ENCODE measurements around the gene EFCAB13.

EFCAB13 gene

GRCh38 chr17:47300718-47301117, 23.0 kb upstream of the EFCAB13 start:
- no peak overlapping the region for H3K27ac ChIP-seq
- H3K79me2 ChIP-seq (ENCODE audit: insufficient read depth, low read depth) = no peaks in the 10 kb centered on the region
- no peak overlapping the region for H3K4me3 ChIP-seq (IDR thresholded peaks at IDR 0.05; ENCODE audit: insufficient read depth, low read depth, low read length)
- no peak overlapping the region for H3K9ac ChIP-seq
- no peaks in the 10 kb centered on the region for H3K27me3 ChIP-seq (ENCODE audit: insufficient read depth, low read depth)
- no peaks in the 10 kb centered on the region for H3K36me3 ChIP-seq (ENCODE audit: insufficient read depth)
- peaks cover 9% of the 10 kb centered on the region for H3K4me1 ChIP-seq (ENCODE audit: low read depth, poor library complexity, severe bottlenecking)
- H3K4me2 ChIP-seq = no peak overlapping the region
- no peak overlapping the region for H2AFZ ChIP-seq (ENCODE audit: low read depth)
- TF ChIP-seq CTCF (conservative IDR thresholded peaks at IDR 0.05; ENCODE audit: low read depth, low read length) = no peak
- no peaks in the 10 kb centered on the region for H4K20me1 ChIP-seq (ENCODE audit: insufficient read depth)

GRCh38 chr17:47301161-47301560, 22.6 kb upstream of the EFCAB13 start:
- TF ChIP-seq CTCF (conservative IDR thresholded peaks at IDR 0.05; ENCODE audit: low read depth, low read length) = no peak
- no peaks in the 10 kb centered on the region for H3K79me2 ChIP-seq (ENCODE audit: insufficient read depth, low read depth)
- H3K4me1 ChIP-seq (ENCODE audit: low read depth, poor library complexity, severe bottlenecking) = peaks cover 13% of the 10 kb centered on the region
- no peaks in the 10 kb centered on the region for H3K27me3 ChIP-seq (ENCODE audit: insufficient read depth, low read depth)
- H3K4me3 ChIP-seq (IDR thresholded peaks at IDR 0.05; ENCODE audit: insufficient read depth, low read depth, low read length) = no peak overlapping the region
- no peak overlapping the region for H2AFZ ChIP-seq (ENCODE audit: low read depth)
- no peaks in the 10 kb centered on the region for H3K36me3 ChIP-seq (ENCODE audit: insufficient read depth)
- H4K20me1 ChIP-seq (ENCODE audit: insufficient read depth) = no peaks in the 10 kb centered on the region
- H3K27ac ChIP-seq = no peak overlapping the region
- H3K4me2 ChIP-seq = no peak overlapping the region
- H3K9ac ChIP-seq = no peak overlapping the region

GRCh38 chr17:47301831-47302230, 21.9 kb upstream of the EFCAB13 start:
- no peak for TF ChIP-seq CTCF (conservative IDR thresholded peaks at IDR 0.05; ENCODE audit: low read depth, low read length)
- Histone ChIP-seq H3K27ac (no peak overlapping the region), H3K27me3 (ENCODE audit: insufficient read depth, low read depth) (no peaks in the 10 kb centered on the region), H3K9ac (no peak overlapping the region), H4K20me1 (ENCODE audit: insufficient read depth) (no peaks in the 10 kb centered on the region), H2AFZ (ENCODE audit: low read depth) (no peak overlapping the region), H3K79me2 (ENCODE audit: insufficient read depth, low read depth) (no peaks in the 10 kb centered on the region), H3K4me2 (no peak overlapping the region), H3K36me3 (ENCODE audit: insufficient read depth) (no peaks in the 10 kb centered on the region), H3K4me1 (ENCODE audit: low read depth, poor library complexity, severe bottlenecking) (peaks cover 13% of the 10 kb centered on the region), H3K4me3 (IDR thresholded peaks at IDR 0.05; ENCODE audit: insufficient read depth, low read depth, low read length) (no peak overlapping the region)

GRCh38 chr17:47304186-47304585, 19.6 kb upstream of the EFCAB13 start:
- no peak for TF ChIP-seq CTCF (conservative IDR thresholded peaks at IDR 0.05; ENCODE audit: low read depth, low read length)
- no peak overlapping the region for H2AFZ ChIP-seq (ENCODE audit: low read depth)
- H3K36me3 ChIP-seq (ENCODE audit: insufficient read depth) = no peaks in the 10 kb centered on the region
- H3K4me1 ChIP-seq (ENCODE audit: low read depth, poor library complexity, severe bottlenecking) = peaks cover 13% of the 10 kb centered on the region
- no peaks in the 10 kb centered on the region for H4K20me1 ChIP-seq (ENCODE audit: insufficient read depth)
- H3K4me2 ChIP-seq = no peak overlapping the region
- no peaks in the 10 kb centered on the region for H3K79me2 ChIP-seq (ENCODE audit: insufficient read depth, low read depth)
- no peak overlapping the region for H3K27ac ChIP-seq
- H3K27me3 ChIP-seq (ENCODE audit: insufficient read depth, low read depth) = no peaks in the 10 kb centered on the region
- H3K4me3 ChIP-seq (IDR thresholded peaks at IDR 0.05; ENCODE audit: insufficient read depth, low read depth, low read length) = no peak overlapping the region
- no peak overlapping the region for H3K9ac ChIP-seq

All from KMS-11 (cell line).